Retinal pigment epithelial cell (primary cell): ENCODE measurements around the gene IFI27L2.

ENCODE experiments used
- DNase-seq: peaks from one replicate; pipeline ENCODE4 v3.0.0-alpha.2; 2010; ENCODE audit warnings: low read depth
- H3K4me3 ChIP-seq: 2 replicates; pipeline ENCODE4 v1.5.1; 2011; ENCODE audit warnings: mild to moderate bottlenecking, low read length, control low read depth, moderate library complexity
- CTCF ChIP-seq: conservative IDR thresholded peaks from 2 replicates; pipeline ENCODE4 v1.5.1; 2011; ENCODE audit warnings: low read depth, low read length, control low read depth, inconsistent platforms

The IFI27L2 gene

GRCh38 chr14:94124582-94125377 lies 4.6 kb downstream of the IFI27L2 start:
- no peak overlapping the region for H3K4me3 ChIP-seq
- DNase-seq = no peak
- TF ChIP-seq CTCF = no peak

GRCh38 chr14:94123868-94124267 lies 5.5 kb downstream of the IFI27L2 start:
- DNase-seq = no peak
- TF ChIP-seq CTCF = no peak
- no peak overlapping the region for H3K4me3 ChIP-seq

- H3K4me3 ChIP-seq = no peak overlapping the region
- no peak for TF ChIP-seq CTCF
- no peak for DNase-seq
Measured at GRCh38 chr14:94123296-94123695, 6.1 kb downstream of the IFI27L2 start.

GRCh38 chr14:94122438-94122837 lies 7.0 kb downstream of the IFI27L2 start:
- H3K4me3 ChIP-seq = no peak overlapping the region
- no peak for TF ChIP-seq CTCF

GRCh38 chr14:94121485-94121884 lies 7.9 kb downstream of the IFI27L2 start:
- DNase-seq = no peak
- no peak for TF ChIP-seq CTCF
- no peak overlapping the region for H3K4me3 ChIP-seq

More at GRCh38 chr14:94122438-94122837, 7.0 kb downstream of the IFI27L2 start:
- DNase-seq = no peak

GRCh38 chr14:94120667-94121340 lies 8.6 kb downstream of the IFI27L2 start:
- TF ChIP-seq CTCF = no peak
- no peak overlapping the region for H3K4me3 ChIP-seq
- no peak for DNase-seq

GRCh38 chr14:94119071-94119470 lies 10.3 kb downstream of the IFI27L2 start:
- no peak overlapping the region for H3K4me3 ChIP-seq
- DNase-seq = no peak
- TF ChIP-seq CTCF = no peak
